Measurements from ENCODE around the gene KIF20A. TPM values are rescaled to one million over a fixed set of nuclear protein-coding genes. Genes with fewer than 3 reads are reported as not detected.
"Not testable (repeated sequence)": the region's sequence is repeated elsewhere in the genome, so short reads cannot be mapped to it uniquely, and the experiment has no call there.

Gene KIF20A
- total and polyA plus RNA-seq, 2 experiments from 2014 or later = 41.0 to 60.4 TPM

DNA sequence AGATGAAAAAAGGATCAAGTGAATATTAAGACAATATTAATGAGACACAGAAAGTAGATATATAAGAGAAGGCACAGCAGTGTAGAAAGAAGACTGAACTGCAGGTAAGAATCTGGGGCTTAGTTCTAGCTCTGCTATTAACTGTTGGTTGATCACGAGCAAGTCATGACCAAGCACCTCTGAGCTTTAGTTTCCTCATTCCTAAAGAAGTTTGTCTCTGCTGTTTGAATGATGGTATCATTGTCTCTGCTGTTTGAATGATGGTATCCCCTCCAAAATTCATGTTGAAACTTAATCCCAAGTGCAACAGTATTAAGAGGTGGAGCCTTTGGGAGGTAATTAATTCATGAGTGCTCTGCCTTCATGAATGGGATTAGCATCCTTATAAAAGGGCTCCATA is 37.2 kb upstream of the KIF20A start:
- no peak overlapping the region for H3K4me3 Mint-ChIP-seq
- no peaks in the 10 kb centered on the region for H3K36me3 ChIP-seq (ENCODE audit: insufficient read depth)
- no peaks in the 10 kb centered on the region for H3K79me2 ChIP-seq (replicated peaks; ENCODE audit: insufficient read depth)
- H3K27ac ChIP-seq (ENCODE audit: low read depth) = no peak overlapping the region
- H3K36me3 Mint-ChIP-seq (ENCODE audit: low read depth) = no peaks in the 10 kb centered on the region
- TF ChIP-seq, protein P1, sequence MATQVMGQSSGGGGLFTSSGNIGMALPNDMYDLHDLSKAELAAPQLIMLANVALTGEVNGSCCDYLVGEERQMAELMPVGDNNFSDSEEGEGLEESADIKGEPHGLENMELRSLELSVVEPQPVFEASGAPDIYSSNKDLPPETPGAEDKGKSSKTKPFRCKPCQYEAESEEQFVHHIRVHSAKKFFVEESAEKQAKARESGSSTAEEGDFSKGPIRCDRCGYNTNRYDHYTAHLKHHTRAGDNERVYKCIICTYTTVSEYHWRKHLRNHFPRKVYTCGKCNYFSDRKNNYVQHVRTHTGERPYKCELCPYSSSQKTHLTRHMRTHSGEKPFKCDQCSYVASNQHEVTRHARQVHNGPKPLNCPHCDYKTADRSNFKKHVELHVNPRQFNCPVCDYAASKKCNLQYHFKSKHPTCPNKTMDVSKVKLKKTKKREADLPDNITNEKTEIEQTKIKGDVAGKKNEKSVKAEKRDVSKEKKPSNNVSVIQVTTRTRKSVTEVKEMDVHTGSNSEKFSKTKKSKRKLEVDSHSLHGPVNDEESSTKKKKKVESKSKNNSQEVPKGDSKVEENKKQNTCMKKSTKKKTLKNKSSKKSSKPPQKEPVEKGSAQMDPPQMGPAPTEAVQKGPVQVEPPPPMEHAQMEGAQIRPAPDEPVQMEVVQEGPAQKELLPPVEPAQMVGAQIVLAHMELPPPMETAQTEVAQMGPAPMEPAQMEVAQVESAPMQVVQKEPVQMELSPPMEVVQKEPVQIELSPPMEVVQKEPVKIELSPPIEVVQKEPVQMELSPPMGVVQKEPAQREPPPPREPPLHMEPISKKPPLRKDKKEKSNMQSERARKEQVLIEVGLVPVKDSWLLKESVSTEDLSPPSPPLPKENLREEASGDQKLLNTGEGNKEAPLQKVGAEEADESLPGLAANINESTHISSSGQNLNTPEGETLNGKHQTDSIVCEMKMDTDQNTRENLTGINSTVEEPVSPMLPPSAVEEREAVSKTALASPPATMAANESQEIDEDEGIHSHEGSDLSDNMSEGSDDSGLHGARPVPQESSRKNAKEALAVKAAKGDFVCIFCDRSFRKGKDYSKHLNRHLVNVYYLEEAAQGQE (IDR thresholded peaks at IDR 0.05; ENCODE audit: unreplicated experiment) = no peak
- no peak for TF ChIP-seq JUNB (IDR thresholded peaks at IDR 0.05; ENCODE audit: unreplicated experiment)
- no peak for TF ChIP-seq EZH2phosphoT487 (IDR thresholded peaks at IDR 0.05; ENCODE audit: unreplicated experiment)
- TF ChIP-seq NANOG (IDR thresholded peaks at IDR 0.05; ENCODE audit: borderline replicate concordance) = no peak
- no peak for TF ChIP-seq ZNF331 (CRISPR knock-in tag; IDR thresholded peaks at IDR 0.05; ENCODE audit: low read depth)
- no peak for TF ChIP-seq CREB1 (CRISPR knock-in tag; IDR thresholded peaks at IDR 0.05; ENCODE audit: low read depth)
- TF ChIP-seq EZH2 (IDR thresholded peaks at IDR 0.05; ENCODE audit: low read depth, unreplicated experiment) = no peak
- TF ChIP-seq ZNF114 (CRISPR knock-in tag; IDR thresholded peaks at IDR 0.05) = no peak
- TF ChIP-seq STAT1 (IDR thresholded peaks at IDR 0.05; ENCODE audit: unreplicated experiment) = no peak
- TF ChIP-seq POLR2AphosphoS5 (IDR thresholded peaks at IDR 0.05; ENCODE audit: low read depth) = no peak
- TF ChIP-seq, protein P2, sequence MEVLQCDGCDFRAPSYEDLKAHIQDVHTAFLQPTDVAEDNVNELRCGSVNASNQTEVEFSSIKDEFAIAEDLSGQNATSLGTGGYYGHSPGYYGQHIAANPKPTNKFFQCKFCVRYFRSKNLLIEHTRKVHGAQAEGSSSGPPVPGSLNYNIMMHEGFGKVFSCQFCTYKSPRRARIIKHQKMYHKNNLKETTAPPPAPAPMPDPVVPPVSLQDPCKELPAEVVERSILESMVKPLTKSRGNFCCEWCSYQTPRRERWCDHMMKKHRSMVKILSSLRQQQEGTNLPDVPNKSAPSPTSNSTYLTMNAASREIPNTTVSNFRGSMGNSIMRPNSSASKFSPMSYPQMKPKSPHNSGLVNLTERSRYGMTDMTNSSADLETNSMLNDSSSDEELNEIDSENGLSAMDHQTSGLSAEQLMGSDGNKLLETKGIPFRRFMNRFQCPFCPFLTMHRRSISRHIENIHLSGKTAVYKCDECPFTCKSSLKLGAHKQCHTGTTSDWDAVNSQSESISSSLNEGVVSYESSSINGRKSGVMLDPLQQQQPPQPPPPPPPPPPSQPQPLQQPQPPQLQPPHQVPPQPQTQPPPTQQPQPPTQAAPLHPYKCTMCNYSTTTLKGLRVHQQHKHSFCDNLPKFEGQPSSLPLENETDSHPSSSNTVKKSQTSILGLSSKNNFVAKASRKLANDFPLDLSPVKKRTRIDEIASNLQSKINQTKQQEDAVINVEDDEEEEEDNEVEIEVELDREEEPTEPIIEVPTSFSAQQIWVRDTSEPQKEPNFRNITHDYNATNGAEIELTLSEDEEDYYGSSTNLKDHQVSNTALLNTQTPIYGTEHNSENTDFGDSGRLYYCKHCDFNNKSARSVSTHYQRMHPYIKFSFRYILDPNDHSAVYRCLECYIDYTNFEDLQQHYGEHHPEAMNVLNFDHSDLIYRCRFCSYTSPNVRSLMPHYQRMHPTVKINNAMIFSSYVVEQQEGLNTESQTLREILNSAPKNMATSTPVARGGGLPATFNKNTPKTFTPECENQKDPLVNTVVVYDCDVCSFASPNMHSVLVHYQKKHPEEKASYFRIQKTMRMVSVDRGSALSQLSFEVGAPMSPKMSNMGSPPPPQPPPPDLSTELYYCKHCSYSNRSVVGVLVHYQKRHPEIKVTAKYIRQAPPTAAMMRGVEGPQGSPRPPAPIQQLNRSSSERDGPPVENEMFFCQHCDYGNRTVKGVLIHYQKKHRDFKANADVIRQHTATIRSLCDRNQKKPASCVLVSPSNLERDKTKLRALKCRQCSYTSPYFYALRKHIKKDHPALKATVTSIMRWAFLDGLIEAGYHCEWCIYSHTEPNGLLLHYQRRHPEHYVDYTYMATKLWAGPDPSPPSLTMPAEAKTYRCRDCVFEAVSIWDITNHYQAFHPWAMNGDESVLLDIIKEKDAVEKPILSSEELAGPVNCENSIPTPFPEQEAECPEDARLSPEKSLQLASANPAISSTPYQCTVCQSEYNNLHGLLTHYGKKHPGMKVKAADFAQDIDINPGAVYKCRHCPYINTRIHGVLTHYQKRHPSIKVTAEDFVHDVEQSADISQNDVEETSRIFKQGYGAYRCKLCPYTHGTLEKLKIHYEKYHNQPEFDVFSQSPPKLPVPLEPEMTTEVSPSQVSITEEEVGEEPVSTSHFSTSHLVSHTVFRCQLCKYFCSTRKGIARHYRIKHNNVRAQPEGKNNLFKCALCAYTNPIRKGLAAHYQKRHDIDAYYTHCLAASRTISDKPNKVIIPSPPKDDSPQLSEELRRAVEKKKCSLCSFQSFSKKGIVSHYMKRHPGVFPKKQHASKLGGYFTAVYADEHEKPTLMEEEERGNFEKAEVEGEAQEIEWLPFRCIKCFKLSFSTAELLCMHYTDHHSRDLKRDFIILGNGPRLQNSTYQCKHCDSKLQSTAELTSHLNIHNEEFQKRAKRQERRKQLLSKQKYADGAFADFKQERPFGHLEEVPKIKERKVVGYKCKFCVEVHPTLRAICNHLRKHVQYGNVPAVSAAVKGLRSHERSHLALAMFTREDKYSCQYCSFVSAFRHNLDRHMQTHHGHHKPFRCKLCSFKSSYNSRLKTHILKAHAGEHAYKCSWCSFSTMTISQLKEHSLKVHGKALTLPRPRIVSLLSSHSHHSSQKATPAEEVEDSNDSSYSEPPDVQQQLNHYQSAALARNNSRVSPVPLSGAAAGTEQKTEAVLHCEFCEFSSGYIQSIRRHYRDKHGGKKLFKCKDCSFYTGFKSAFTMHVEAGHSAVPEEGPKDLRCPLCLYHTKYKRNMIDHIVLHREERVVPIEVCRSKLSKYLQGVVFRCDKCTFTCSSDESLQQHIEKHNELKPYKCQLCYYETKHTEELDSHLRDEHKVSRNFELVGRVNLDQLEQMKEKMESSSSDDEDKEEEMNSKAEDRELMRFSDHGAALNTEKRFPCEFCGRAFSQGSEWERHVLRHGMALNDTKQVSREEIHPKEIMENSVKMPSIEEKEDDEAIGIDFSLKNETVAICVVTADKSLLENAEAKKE (CRISPR knock-in tag; IDR thresholded peaks at IDR 0.05) = no peak
- H3K4me1 Mint-ChIP-seq = peaks cover 5% of the 10 kb centered on the region; the same call in 2 of the 3 replicates
- no peaks in the 10 kb centered on the region for H3K27me3 ChIP-seq (ENCODE audit: insufficient read depth)
- H3K27me3 Mint-ChIP-seq (ENCODE audit: insufficient read depth, low read depth, poor library complexity) = no peaks in the 10 kb centered on the region
- no peak overlapping the region for H3K27ac Mint-ChIP-seq
- H2AFZ ChIP-seq = no peak overlapping the region
- H3K4me1 ChIP-seq (ENCODE audit: insufficient read depth) = peaks cover 3% of the 10 kb centered on the region; the same call in 1 of the 2 replicates
- ATAC-seq (no peak), DNase-seq (ENCODE audit: low spot score) (no peak)
- no peak overlapping the region for H3K4me2 ChIP-seq
- H3K9me3 Mint-ChIP-seq = no peaks in the 10 kb centered on the region
- H3K4me3 ChIP-seq = no peak overlapping the region
- no peaks in the 10 kb centered on the region for H4K20me1 ChIP-seq (replicated peaks; ENCODE audit: insufficient read depth)
- H3K9me2 ChIP-seq (ENCODE audit: insufficient read depth) = no peaks in the 10 kb centered on the region
- H3F3A ChIP-seq (replicated peaks; ENCODE audit: low read depth) = no peaks in the 10 kb centered on the region

DNA sequence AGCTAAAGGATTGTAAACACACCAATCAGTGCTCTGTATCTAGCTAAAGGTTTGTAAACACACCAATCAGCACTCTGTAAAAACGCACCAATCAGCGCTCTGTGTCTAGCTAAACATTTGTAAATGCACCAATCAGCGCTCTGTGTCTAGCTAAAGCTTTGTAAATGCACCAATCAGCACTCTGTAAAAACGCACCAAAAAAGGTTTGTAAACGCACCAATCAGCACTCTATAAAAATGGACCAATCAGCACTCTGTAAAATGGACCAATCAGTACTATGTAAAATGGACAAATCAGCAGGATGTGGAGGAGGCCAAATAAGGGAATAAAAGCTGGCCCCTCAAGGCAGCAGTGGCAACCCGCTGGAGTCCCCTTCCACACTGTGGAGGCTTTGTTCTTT is 35.3 kb upstream of the KIF20A start:
- not testable (repeated sequence) for H3K4me1 Mint-ChIP-seq; H3K4me2 ChIP-seq; H3K4me1 ChIP-seq (ENCODE audit: insufficient read depth); H3K9me2 ChIP-seq (ENCODE audit: insufficient read depth); H3K79me2 ChIP-seq (replicated peaks; ENCODE audit: insufficient read depth); H3K9me3 Mint-ChIP-seq; H3K4me3 Mint-ChIP-seq; H3K36me3 Mint-ChIP-seq (ENCODE audit: low read depth); H3K27ac ChIP-seq (ENCODE audit: low read depth); H4K20me1 ChIP-seq (replicated peaks; ENCODE audit: insufficient read depth); H3K4me3 ChIP-seq; H3K27ac Mint-ChIP-seq; H3K27me3 ChIP-seq (ENCODE audit: insufficient read depth); H3K27me3 Mint-ChIP-seq (ENCODE audit: insufficient read depth, low read depth, poor library complexity); DNase-seq (ENCODE audit: low spot score); H3K36me3 ChIP-seq (ENCODE audit: insufficient read depth); H3F3A ChIP-seq (replicated peaks; ENCODE audit: low read depth); ATAC-seq
- peak overlapping the region; percentile 76; the same call in 1 of the 2 replicates for H2AFZ ChIP-seq
